Activated T-cell treated with anti-CD3 and anti-CD28 coated beads, Interleukin-2, amount 50 U/mL, for 72 hours (primary cell): ENCODE measurements around the gene CDH24. TPM values are rescaled to one million over a fixed set of nuclear protein-coding genes. Genes with fewer than 3 reads are reported as not detected.

Source experiments
- ATAC-seq, 2 donors: fragments of 150-1000 bp; cut with Tn5 transposase; replicated peaks in 1 of 2; 2 replicates each; pipeline ENCODE4 v1.10.0; 2021; ENCODE audit warnings: moderate library complexity in 2 of 2, mild to moderate bottlenecking in 1 of 2
- DNase-seq, 2 donors: peaks; one replicate each; pipeline ENCODE4 v3.0.0; 2021 to 2022; ENCODE audit warnings: mixed read lengths in 1 of 2
- H3K27ac Mint-ChIP-seq: one replicate; pipeline ENCODE4 v1.8.0; 2022; ENCODE audit warnings: mild to moderate bottlenecking, moderate library complexity, mixed read lengths
- H3K27me3 Mint-ChIP-seq: one replicate; pipeline ENCODE4 v1.8.0; 2022; ENCODE audit warnings: low read depth, mixed read lengths
- H3K36me3 Mint-ChIP-seq, 2 donors: one replicate each; pipeline ENCODE4 v1.8.0; 2022; ENCODE audit warnings: mixed read lengths in 2 of 2, mild to moderate bottlenecking in 1 of 2; ENCODE audit not compliant: insufficient read depth in 2 of 2
- H3K4me1 Mint-ChIP-seq: one replicate; pipeline ENCODE4 v1.8.0; 2022; ENCODE audit warnings: low read depth, mixed read lengths
- H3K4me3 Mint-ChIP-seq, 2 donors: one replicate each; pipeline ENCODE4 v1.8.0; 2022; ENCODE audit warnings: mild to moderate bottlenecking in 2 of 2, mixed read lengths in 2 of 2, moderate library complexity in 2 of 2
- H3K9me3 Mint-ChIP-seq, 2 donors: one replicate each; pipeline ENCODE4 v1.8.0; 2022; ENCODE audit warnings: mixed read lengths in 2 of 2
- total RNA-seq, 2 donors: library from RNA; stranded (reverse); gene quantifications; one replicate each; pipeline ENCODE4 v1.2.3, GENCODE V29; 2022

Gene CDH24
- total RNA-seq, 2 donors from 2014 or later: 0.82 to 1.5 TPM

- Mint-ChIP-seq H3K27me3 (no peaks in the 10 kb centered on the region), H3K9me3 (no peaks in the 10 kb centered on the region), H3K27ac (no peak within 1 kb of the TSS), H3K4me3 (no peak within 1 kb of the TSS), H3K4me1 (peaks cover 16% of the 10 kb centered on the region), H3K36me3 (peaks cover 4 to 23% of the 10 kb centered on the region in 2 donors)
- peak; percentile 99 to 100 for DNase-seq
- peak; percentile 92 for ATAC-seq
Observed at GRCh38 chr14:23095196-23096108, 38.1 kb upstream of the CDH24 start, which contains the start of gene C14orf119. Gene C14orf119 (plus strand): TSS chr14:23095505. CDS start chr14:23097659, 2,154 bp downstream.

DNA sequence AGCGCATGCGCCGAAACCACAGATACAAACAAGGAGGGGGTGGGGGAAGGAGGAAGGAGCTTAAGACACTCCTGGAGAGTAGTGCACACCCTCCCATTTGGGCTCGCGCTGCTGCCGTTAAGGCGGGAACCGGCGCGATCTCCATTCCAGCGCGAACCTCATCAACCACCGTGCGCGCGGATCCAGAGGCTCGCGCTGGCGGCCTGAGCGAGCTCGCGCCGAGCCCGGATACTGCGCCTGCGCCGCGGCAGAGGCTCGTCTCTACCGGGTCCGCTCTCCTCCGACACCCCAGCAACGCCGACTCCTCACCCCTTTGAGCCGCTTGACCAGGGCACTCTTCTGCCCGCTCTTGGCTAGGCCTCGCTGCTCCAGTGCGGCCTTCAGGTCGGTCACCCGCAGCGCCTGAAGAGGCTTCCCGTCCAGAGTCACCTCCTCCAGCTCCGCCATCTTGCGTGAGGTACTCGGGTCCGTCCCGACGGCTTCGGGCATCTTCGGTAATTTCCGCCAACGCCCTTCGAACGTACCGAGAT is 37.4 kb upstream of the CDH24 start, which contains the start of gene ACIN1:
TSS of gene ACIN1 (minus strand) at position 471 of the 530 bp plus-strand sequence. CDS start at position 447, 24 bp downstream.
- Mint-ChIP-seq H3K27ac (no peak within 1 kb of the TSS), H3K27me3 (no peaks in the 10 kb centered on the region), H3K4me3 (no peak within 1 kb of the TSS), H3K9me3 (no peaks in the 10 kb centered on the region), H3K36me3 (peaks cover 4 to 29% of the 10 kb centered on the region in 2 donors), H3K4me1 (peaks cover 16% of the 10 kb centered on the region)
- DNase-seq (peak in 1 of 2 donors; percentile 74), ATAC-seq (peak; percentile 50 to 53)

- H3K9me3 Mint-ChIP-seq: no peaks in the 10 kb centered on the region
- H3K27me3 Mint-ChIP-seq: no peaks in the 10 kb centered on the region
- ATAC-seq (no peak), DNase-seq (peak in 1 of 2 donors; percentile 79)
- no peak overlapping the region for H3K27ac Mint-ChIP-seq
- H3K36me3 Mint-ChIP-seq: peaks cover 8 to 34% of the 10 kb centered on the region in 2 donors
- peaks cover 21% of the 10 kb centered on the region for H3K4me1 Mint-ChIP-seq
- H3K4me3 Mint-ChIP-seq: no peak overlapping the region
Observed at GRCh38 chr14:23093991-23094665, 36.8 kb upstream of the CDH24 start.

DNA sequence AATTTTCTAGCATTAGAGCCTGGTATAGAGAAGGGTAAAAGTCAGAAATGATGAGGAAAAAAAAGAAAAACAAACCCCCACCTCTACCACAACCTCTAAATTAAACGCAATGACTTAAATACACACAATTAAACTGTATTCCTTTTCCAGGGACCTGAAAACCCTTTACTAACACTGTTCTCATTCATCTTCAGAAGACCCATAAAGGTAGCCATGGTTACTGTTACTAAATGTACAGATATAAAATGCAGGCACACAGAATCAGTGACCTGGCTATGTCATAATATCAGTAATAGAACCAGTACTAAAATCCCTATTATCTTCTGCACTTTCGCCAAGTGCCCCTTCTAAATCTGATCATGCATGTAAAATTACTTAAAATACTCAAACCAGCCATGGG is 36.2 kb upstream of the CDH24 start:
- DNase-seq: no peak
- H3K4me3 Mint-ChIP-seq: no peak overlapping the region
- H3K9me3 Mint-ChIP-seq: no peaks in the 10 kb centered on the region
- no peak for ATAC-seq
- H3K27me3 Mint-ChIP-seq: no peaks in the 10 kb centered on the region
- H3K36me3 Mint-ChIP-seq: peaks cover 8 to 34% of the 10 kb centered on the region in 2 donors
- peaks cover 23% of the 10 kb centered on the region for H3K4me1 Mint-ChIP-seq
- H3K27ac Mint-ChIP-seq: peak overlapping the region; percentile 82

DNA sequence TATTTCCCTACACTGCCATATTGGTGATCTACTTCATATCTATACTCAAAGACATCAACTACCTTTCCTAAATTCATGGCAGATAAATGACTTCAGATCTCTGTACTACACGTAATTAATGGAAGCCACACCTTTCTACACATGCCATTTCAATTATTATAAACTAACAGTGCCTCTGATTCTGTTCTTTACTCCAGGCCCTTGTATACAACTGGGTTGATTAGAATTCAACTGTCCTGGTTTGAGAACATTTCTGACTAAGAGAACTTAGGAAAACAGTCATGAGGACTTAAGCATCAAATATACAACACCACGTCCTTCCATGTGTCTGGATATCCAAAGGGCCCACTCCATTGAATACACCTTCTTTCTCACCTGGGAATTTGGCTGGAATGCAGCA is 35.8 kb upstream of the CDH24 start:
- DNase-seq (no peak), ATAC-seq (no peak)
- Mint-ChIP-seq H3K36me3 (peaks cover 8 to 34% of the 10 kb centered on the region in 2 donors), H3K4me3 (no peak overlapping the region), H3K27ac (peak overlapping the region; percentile 82), H3K4me1 (peaks cover 23% of the 10 kb centered on the region), H3K9me3 (no peaks in the 10 kb centered on the region), H3K27me3 (no peaks in the 10 kb centered on the region)

DNA sequence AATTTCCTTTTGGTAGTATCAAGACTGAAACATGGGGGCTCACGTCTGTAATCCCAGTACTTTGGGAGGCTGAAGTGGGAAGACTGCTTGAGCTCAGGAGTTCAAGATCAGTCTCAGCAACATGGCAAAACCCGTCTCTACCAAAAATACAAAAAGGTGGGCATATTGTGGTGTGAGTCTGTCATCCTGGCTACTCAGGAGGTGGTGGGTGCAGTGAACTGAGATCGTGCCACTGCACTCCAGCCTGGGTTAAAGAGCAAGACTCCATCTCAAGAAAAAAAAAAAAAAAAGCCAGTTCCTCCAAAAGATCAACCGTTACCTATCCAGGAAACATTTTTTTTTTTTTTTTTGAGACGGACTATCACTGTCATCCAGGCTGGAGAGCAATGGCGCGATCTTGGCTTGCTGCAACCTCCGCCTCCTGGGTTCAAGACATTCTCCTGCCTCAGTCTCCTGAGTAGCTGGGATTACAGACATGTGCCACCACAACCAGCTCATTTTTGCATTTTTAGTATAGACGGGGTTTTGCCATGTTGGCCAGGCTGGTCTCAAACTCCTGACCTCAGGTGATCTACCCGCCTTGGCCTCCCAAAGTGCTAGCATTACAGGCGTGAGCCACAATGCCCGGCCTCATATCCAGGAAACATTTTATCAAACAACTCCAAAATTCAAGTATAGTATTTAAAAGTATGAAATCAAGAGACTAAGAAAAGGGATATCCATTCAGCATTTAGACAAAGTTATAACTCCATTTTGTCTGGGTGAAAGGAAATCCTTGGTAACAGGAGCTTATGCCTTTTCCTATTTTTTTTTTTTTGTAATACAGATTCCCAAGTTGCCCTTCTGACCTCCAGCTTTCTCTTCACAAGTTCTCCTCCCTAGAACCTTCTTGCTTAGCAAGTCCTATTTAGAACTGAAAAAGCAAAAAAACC is 34.2 kb upstream of the CDH24 start:
- Mint-ChIP-seq H3K27ac (peak overlapping the region; percentile 82), H3K4me3 (no peak overlapping the region), H3K27me3 (no peaks in the 10 kb centered on the region), H3K9me3 (no peaks in the 10 kb centered on the region), H3K4me1 (peaks cover 25% of the 10 kb centered on the region), H3K36me3 (peaks cover 10 to 39% of the 10 kb centered on the region in 2 donors)
- ATAC-seq: no peak
- no peak for DNase-seq

- DNase-seq: no peak
- Mint-ChIP-seq H3K27me3 (no peaks in the 10 kb centered on the region), H3K4me3 (no peak overlapping the region), H3K4me1 (peaks cover 34% of the 10 kb centered on the region), H3K36me3 (peaks cover 12 to 48% of the 10 kb centered on the region in 2 donors), H3K27ac (peak overlapping the region; percentile 32), H3K9me3 (no peaks in the 10 kb centered on the region)
- no peak for ATAC-seq
Observed at GRCh38 chr14:23090254-23090636, 32.9 kb upstream of the CDH24 start.

- Mint-ChIP-seq H3K4me1 (peaks cover 40% of the 10 kb centered on the region), H3K4me3 (no peak overlapping the region), H3K36me3 (peaks cover 12 to 52% of the 10 kb centered on the region in 2 donors), H3K9me3 (no peaks in the 10 kb centered on the region), H3K27ac (no peak overlapping the region), H3K27me3 (no peaks in the 10 kb centered on the region)
- ATAC-seq (no peak), DNase-seq (no peak)
Observed at GRCh38 chr14:23089498-23090253, 32.4 kb upstream of the CDH24 start.

- Mint-ChIP-seq H3K27ac (peak overlapping the region; percentile 95), H3K36me3 (peaks cover 10 to 51% of the 10 kb centered on the region in 2 donors), H3K4me1 (peaks cover 44% of the 10 kb centered on the region)
Observed at GRCh38 chr14:23086565-23086964, 29.2 kb upstream of the CDH24 start.

DNA sequence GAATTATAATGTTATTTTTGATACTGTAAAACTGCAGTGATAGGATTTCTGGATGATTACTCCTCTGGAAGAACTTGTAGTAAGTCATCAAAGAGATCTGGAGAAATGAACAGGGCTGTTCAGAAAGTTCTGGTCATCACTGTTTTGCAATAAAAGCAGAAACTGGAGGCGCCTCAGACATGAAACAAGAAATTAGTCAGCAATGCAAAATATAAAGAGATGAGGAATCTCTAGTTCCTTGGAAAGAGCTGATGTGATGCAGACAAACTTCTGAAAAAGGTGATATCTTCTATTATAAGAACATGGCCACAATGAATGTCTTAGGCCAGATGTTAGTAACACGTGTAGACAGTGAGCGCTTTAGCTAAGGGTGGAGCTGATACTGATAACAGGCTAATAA is 28.1 kb upstream of the CDH24 start:
- DNase-seq (no peak), ATAC-seq (peak; percentile 65 to 87)
- Mint-ChIP-seq H3K4me3 (peak overlapping the region; percentile 36 to 80), H3K36me3 (peaks cover 15 to 53% of the 10 kb centered on the region in 2 donors), H3K4me1 (peaks cover 47% of the 10 kb centered on the region), H3K9me3 (no peaks in the 10 kb centered on the region), H3K27ac (peak overlapping the region; percentile 95), H3K27me3 (no peaks in the 10 kb centered on the region)

More at GRCh38 chr14:23086565-23086964, 29.2 kb upstream of the CDH24 start:
- Mint-ChIP-seq H3K9me3 (no peaks in the 10 kb centered on the region), H3K27me3 (no peaks in the 10 kb centered on the region), H3K4me3 (no peak overlapping the region)
- ATAC-seq: no peak
- no peak for DNase-seq

GRCh38 chr14:23080474-23080873 is 23.2 kb upstream of the CDH24 start:
- Mint-ChIP-seq H3K9me3 (no peaks in the 10 kb centered on the region), H3K4me1 (peaks cover 31% of the 10 kb centered on the region), H3K4me3 (no peak overlapping the region), H3K27me3 (no peaks in the 10 kb centered on the region), H3K36me3 (peaks cover 7 to 30% of the 10 kb centered on the region in 2 donors), H3K27ac (peak overlapping the region; percentile 82)
- ATAC-seq (no peak), DNase-seq (no peak)
